DND-41 (cell line): ENCODE data around the gene MKNK1.

Experiments
- CTCF ChIP-seq: IDR thresholded peaks from 2 replicates; pipeline ENCODE4 v1.5.1; 2012; ENCODE audit warnings: borderline replicate concordance, low read length, moderate library complexity, mild to moderate bottlenecking; ENCODE audit not compliant: poor library complexity, severe bottlenecking; ENCODE audit errors: extremely low read depth
- EZH2 ChIP-seq: IDR thresholded peaks from 3 replicates; pipeline ENCODE4 v1.6.1; 2012; ENCODE audit warnings: borderline replicate concordance, low read depth, mild to moderate bottlenecking, moderate library complexity, low read length, inconsistent platforms; ENCODE audit not compliant: severe bottlenecking

- TF ChIP-seq EZH2 (no peak), CTCF (no peak)
Observed at GRCh38 chr1:46575300-46575699, 28.8 kb downstream of the MKNK1 start.
